HG02588 (cell line): ENCODE results near the gene PALB2.
"Not testable (repeated sequence)": the region's sequence is repeated elsewhere in the genome, so short reads cannot be mapped to it uniquely, and the experiment has no call there.

Source experiments
- ATAC-seq: cut with Tn5 transposase; IDR thresholded peaks from one replicate; pipeline ENCODE4 v1.9.1; 2021; ENCODE audit warnings: mild to moderate bottlenecking, moderate library complexity; ENCODE audit not compliant: unreplicated experiment

The PALB2 gene

GRCh38 chr16:23650674-23651416 is 9.7 kb upstream of the PALB2 start:
- ATAC-seq, result no peak

GRCh38 chr16:23642246-23642774 is 1.2 kb upstream of the PALB2 start:
- ATAC-seq, result no peak

- no peak for ATAC-seq
These were observed 537 bp downstream of the PALB2 start for GRCh38 chr16:23640615-23640930.

GRCh38 chr16:23635958-23636357 is 5.2 kb downstream of the PALB2 start:
- ATAC-seq, result no peak

- no peak for ATAC-seq
These were observed 6.6 kb downstream of the PALB2 start for GRCh38 chr16:23634461-23635036.

- ATAC-seq, result not testable (repeated sequence)
These were observed 9.2 kb downstream of the PALB2 start for GRCh38 chr16:23631874-23632273.

- no peak for ATAC-seq
These were observed 11.6 kb downstream of the PALB2 start for GRCh38 chr16:23629516-23629915.

GRCh38 chr16:23624092-23624491 is 17.0 kb downstream of the PALB2 start:
- no peak for ATAC-seq

GRCh38 chr16:23615805-23616204 is 25.3 kb downstream of the PALB2 start:
- ATAC-seq, result no peak

- ATAC-seq, result no peak
These were observed 29.2 kb downstream of the PALB2 start for GRCh38 chr16:23611936-23612335.

- not testable (repeated sequence) for ATAC-seq
These were observed 30.2 kb downstream of the PALB2 start for GRCh38 chr16:23610905-23611304.

GRCh38 chr16:23609929-23610328 is 31.2 kb downstream of the PALB2 start:
- no peak for ATAC-seq

- ATAC-seq, result no peak
These were observed 32.9 kb downstream of the PALB2 start for GRCh38 chr16:23608194-23608593.

- ATAC-seq, result no peak
These were observed 33.4 kb downstream of the PALB2 start for GRCh38 chr16:23607726-23608125.

GRCh38 chr16:23597003-23597756 is 43.9 kb downstream of the PALB2 start:
- no peak for ATAC-seq

- peak; percentile 92 for ATAC-seq
These were observed 45.0 kb downstream of the PALB2 start, which contains the start of gene NDUFAB1 for GRCh38 chr16:23595951-23596720. Gene NDUFAB1 (minus strand): TSS chr16:23596316. CDS start chr16:23596290, 26 bp downstream.

- ATAC-seq, result no peak
These were observed 45.7 kb downstream of the PALB2 start for GRCh38 chr16:23595246-23595950.

GRCh38 chr16:23594186-23594585 is 46.9 kb downstream of the PALB2 start:
- no peak for ATAC-seq

- no peak for ATAC-seq
These were observed 50.9 kb downstream of the PALB2 start for GRCh38 chr16:23590181-23590580.

- no peak for ATAC-seq
These were observed 53.4 kb downstream of the PALB2 start for GRCh38 chr16:23587726-23588125.
